Renal cortical epithelial cell (primary cell): Measurements from ENCODE around the gene METTL1. TPM values are rescaled to one million over a fixed set of nuclear protein-coding genes. Genes with fewer than 3 reads are reported as not detected.
"Not testable (repeated sequence)": the region's sequence is repeated elsewhere in the genome, so short reads cannot be mapped to it uniquely, and the experiment has no call there.

Experiments used
- DNase-seq: peaks from one replicate; pipeline ENCODE4 v3.0.0-alpha.2; 2011; ENCODE audit warnings: low read depth
- total RNA-seq: library from RNA; depleted of rRNA; stranded (reverse); fragments of >200 nt; gene quantifications from 2 replicates; pipeline ENCODE4 v1.2.3, GENCODE V29; 2014

Gene METTL1
- total RNA-seq, 1 donor from 2014 or later = 6.4 TPM

DNA sequence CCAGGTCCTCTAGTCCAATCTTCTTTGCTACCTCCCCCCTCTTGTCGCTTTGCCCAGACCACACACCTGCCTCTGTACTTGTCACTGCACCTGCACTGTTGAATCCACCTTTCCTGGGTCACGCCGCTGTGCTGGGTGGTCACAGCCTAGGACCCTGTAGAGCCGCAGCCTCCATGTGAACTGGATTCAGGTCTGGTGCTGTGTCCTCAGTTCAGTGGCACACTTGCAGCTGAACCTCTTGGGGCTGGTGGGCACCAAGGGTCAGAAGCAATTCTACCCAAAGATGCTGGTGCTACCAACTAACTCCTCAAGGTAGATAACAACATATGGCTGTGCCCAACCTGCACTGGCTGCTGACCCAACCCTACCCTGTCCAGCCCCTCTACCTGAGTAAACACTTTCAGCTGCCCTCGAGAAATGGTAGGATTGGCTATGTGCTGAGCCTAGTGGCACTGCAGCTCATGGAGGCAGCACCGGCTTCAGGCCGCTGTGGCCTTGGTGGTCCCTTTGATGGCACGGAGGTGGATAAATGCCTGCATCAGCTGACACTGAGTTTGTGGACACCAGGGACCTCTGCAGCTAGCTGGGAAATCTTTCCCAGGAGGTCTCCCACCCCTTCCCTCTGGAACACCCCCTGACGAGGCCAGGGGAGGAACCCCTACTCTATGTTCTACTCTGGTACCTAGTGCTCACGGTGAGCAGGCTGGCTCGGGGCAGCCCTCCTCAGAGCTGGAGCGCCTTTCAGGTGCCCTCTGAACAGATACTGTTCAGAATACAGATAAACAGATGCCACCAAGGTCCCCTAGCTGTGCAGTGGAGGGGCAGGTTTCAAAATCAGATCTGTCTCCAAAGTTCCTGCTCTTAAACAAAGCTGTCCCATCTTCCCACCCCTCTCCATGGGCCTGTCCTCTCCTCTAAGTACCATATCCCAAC lies 47.6 kb downstream of the METTL1 start:
- no peak for DNase-seq

DNA sequence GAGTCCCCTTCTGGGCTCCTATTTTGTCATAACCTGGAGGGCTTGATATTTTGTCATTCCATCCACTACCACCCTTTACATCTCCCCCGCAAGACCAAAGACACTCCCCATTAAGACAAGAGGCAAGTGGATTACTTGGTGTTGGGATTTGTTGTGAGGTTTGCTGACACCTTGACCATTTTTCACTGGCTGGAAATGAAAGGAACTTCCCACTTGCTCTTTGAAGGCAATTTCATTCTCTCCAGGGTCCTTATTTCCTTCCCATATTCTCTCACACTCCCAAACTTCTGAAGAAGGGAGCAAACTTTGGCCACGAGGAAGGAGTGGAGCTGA lies 48.3 kb downstream of the METTL1 start:
- no peak for DNase-seq

DNA sequence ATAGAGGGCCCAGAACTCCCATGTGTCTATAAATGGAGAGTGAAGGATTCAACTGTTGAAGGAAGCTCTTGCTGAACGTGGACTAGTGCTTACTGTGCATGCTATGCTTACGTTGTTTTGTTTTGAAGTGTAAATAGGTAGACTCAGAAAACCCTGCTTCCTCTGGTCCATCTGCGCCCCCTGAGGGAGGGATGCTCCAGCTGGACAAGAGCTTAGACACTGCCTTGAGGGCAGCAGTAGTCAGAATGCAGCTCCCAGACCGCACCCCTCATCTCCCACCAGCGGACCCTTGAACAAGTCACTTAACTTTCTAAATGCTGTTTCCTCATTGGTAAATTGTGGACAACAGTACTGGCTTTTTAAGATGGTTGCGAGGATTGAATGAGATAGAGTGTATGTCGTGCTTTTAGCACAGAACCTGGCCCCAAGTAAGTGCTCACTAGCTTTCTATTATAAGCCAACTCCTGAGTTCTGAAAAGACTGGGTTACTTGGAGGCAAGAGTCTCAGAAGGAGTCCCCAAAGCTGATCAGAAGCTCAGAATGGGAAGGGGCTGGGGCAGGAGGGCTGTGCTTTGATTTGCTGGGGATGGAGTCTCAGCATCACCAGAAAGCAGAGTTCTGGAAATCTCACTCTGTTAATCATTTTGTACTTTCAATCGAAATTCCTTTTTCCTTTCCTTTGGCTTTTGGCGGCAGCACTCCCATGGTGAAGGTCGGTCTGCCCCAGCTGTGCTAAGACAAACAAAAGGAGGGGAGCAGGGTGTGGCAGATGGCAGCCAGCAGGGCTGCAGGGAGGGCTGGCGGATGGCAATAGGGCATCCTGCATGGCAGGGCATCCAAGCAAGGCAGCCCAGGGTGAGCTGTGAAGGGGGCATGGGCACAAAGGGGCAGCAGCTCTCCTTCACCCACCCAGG lies 48.9 kb downstream of the METTL1 start:
- no peak for DNase-seq

DNA sequence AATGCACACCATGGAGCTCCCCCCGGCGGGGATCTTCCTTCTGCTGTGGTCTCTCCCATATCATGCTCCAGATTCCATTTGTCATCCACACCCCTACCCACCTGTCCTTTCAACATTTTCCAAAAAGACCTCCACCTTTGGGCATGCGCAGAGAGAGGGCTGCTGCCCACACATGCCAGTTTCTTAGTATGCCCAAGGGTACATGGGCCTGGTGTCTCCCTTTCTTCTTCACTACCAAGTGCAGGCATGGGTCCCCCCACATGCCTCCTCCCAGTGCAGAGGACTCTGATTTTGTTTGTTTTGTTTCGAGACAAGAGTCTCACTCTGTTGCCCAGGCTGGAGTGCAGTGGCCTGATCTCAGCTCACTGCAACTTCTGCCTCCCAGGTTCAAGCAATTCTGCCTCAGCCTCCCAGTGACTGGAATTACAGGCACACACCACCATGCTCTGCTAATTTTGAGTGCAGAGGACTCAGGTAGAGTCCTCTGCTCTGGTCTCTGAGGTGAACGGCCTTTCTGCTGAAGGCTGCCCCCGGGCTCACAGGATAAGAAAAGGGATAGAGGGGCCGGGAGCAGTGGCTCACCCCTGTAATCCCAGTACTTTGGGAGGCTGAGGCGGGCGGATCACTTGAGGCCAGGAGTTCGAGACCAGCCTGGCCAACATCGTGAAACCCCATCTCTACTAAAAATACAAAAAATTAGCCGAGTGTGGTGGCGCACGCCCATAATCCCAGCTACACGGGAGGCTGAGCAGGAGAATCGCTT lies 49.9 kb downstream of the METTL1 start:
- not testable (repeated sequence) for DNase-seq

DNA sequence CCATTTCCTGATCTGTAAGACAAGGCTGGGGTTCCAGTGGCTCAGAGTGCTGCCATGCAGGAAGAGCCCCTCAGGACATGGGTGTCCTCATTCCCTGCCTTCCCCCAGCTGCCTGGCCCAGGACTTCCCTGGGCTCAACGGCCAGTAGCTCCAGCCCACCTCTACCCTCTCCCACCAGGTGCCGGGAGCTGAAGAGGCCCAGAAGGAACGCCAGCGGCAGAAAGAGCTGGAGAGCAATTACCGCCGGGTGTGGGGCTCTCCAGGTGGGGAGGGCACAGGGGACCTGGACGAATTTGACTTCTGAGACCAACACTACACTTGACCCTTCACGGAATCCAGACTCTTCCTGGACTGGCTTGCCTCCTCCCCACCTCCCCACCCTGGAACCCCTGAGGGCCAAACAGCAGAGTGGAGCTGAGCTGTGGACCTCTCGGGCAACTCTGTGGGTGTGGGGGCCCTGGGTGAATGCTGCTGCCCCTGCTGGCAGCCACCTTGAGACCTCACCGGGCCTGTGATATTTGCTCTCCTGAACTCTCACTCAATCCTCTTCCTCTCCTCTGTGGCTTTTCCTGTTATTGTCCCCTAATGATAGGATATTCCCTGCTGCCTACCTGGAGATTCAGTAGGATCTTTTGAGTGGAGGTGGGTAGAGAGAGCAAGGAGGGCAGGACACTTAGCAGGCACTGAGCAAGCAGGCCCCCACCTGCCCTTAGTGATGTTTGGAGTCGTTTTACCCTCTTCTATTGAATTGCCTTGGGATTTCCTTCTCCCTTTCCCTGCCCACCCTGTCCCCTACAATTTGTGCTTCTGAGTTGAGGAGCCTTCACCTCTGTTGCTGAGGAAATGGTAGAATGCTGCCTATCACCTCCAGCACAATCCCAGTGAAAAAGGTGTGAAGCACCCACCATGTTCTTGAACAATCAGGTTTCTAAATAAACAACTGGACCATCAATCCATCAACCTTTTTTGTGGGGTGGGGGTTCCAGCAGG lies 51.0 kb downstream of the METTL1 start:
- DNase-seq = no peak

DNA sequence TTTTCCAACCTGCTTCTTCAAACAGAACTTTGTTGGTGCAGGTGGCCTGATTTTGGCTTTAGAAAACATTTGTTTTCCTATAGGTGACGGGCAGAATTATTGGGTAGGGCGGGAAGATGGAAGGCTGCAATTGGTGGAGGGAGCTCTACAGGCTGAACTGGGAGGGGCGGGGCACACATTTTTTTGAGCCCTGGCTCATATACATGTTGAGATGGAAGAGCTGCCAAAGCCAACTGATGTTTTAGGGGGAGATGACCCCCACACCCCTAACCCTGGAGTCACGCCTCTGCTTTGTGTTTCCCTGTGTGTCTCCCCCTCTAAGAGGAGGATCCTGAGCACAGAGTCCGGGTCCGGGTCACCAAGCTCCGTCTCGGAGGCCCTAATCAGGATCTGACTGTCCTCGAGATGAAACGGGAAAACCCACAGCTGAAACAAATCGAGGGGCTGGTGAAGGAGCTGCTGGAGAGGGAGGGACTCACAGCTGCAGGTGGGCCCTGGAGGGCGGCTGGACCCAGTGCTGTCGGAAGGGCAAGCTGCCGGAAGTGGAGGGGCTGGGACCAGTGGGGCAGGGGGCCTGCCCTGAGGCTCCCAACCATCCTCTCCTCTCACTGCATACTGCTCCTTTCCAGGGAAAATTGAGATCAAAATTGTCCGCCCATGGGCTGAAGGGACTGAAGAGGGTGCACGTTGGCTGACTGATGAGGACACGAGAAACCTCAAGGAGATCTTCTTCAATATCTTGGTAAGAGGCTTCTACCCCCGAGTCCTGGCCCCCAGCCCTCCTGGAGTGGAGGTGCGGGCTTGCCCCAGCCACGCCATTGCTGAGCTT lies 51.9 kb downstream of the METTL1 start:
- DNase-seq = no peak

DNA sequence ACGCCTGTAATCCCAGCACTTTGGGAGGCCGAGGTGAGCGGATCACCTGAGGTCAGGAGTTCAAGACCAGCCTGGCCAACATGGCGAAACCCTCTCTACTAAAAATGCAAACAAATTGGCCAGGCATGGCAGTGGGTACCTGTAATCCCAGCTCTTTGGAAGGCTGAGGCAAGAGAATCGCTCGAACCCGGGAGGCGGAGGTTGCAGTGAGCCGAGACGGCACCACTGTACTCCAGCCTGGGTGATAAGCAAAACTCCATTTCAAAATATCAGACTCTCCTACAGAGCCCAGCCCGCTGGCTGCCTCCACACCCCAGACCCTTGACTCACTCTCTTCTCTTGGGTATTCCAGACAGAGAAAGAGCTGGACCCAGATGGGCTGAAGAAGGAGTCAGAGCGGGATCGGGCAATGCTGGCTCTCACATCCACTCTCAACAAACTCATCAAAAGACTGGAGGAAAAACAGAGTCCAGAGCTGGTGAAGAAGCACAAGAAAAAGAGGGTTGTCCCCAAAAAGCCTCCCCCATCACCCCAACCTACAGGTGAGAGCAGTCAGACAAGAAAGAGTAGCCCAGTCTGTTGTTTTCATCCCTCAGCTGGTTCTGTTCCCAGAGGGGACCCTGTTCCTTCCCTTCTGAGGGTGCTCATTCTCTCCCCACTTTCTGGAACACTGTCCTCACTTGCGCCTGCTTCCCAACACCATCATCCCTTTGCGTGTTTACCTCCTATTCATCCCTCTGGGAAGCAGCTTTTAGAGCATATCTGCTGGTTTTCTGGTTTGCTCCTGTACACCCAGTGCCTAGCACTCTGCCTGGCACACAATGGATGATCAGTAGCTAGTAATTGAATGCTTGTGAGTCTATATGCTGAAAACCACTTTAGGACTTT lies 53.0 kb downstream of the METTL1 start:
- no peak for DNase-seq

Other genes with a start within 250 kb of the METTL1 start
- gene MBD6, start 249.3 kb downstream of the METTL1 start, total RNA-seq = 5.0 and 12.5 TPM in 2 replicates
- gene DCTN2, start 224.9 kb downstream of the METTL1 start, total RNA-seq = 123 and 212 TPM in 2 replicates
- gene KIF5A, start 222.1 kb downstream of the METTL1 start, total RNA-seq = 0.35 and 2.5 TPM in 2 replicates
- 43.5 and 77.8 TPM in 2 replicates for gene PIP4K2C, start 180.9 kb downstream of the METTL1 start, total RNA-seq
- 5.9 and 19.6 TPM in 2 replicates for gene DTX3, start 167.3 kb downstream of the METTL1 start, total RNA-seq
- gene ARHGEF25, start 160.7 kb downstream of the METTL1 start, total RNA-seq = 1.7 and 7.0 TPM in 2 replicates
- 0.20 and 1.4 TPM in 2 replicates for gene B4GALNT1, start 138.9 kb downstream of the METTL1 start, total RNA-seq
- 186 and 325 TPM in 2 replicates for gene OS9, start 78.0 kb downstream of the METTL1 start, total RNA-seq
- under 0.01 and 0.17 TPM in 2 replicates for gene AGAP2, start 33.4 kb downstream of the METTL1 start, total RNA-seq
- 64.0 and 105 TPM in 2 replicates for gene TSPAN31, start 27.1 kb downstream of the METTL1 start, total RNA-seq
- 101 and 145 TPM in 2 replicates for gene CDK4, start 19.8 kb downstream of the METTL1 start, total RNA-seq
- 3.1 and 8.5 TPM in 2 replicates for gene MARCHF9, start 17.0 kb downstream of the METTL1 start, total RNA-seq
- 0.50 and 0.87 TPM in 2 replicates for gene CYP27B1, start 5.0 kb downstream of the METTL1 start, total RNA-seq
- gene EEF1AKMT3, start 509 bp upstream of the METTL1 start, total RNA-seq = 4.2 and 4.3 TPM in 2 replicates
- gene TSFM, start 10.7 kb upstream of the METTL1 start, total RNA-seq = 24.8 and 43.6 TPM in 2 replicates
- gene AVIL, start 46.6 kb upstream of the METTL1 start, total RNA-seq = 1.9 and 2.8 TPM in 2 replicates
- 16.3 and 81.9 TPM in 2 replicates for gene CTDSP2, start 74.6 kb upstream of the METTL1 start, total RNA-seq
- 7.5 and 8.3 TPM in 2 replicates for gene ATP23, start 169.5 kb upstream of the METTL1 start, total RNA-seq